HEK293 (cell line): ENCODE results near the gene IL4R.

Source experiments
- HIC1 ChIP-seq: fragments of 450-650 bp; formaldehyde crosslinking; IDR thresholded peaks from 2 replicates; pipeline ENCODE4 v1.5.1; 2016; ENCODE audit warnings: missing biosample characterization, missing genetic modification characterization
- HOXD13 ChIP-seq: sonication (generic); formaldehyde crosslinking; IDR thresholded peaks from 2 replicates; pipeline ENCODE4 v1.8.0; 2022; ENCODE audit warnings: missing genetic modification reagents, borderline replicate concordance
- OVOL3 ChIP-seq: fragments of 450-650 bp; formaldehyde crosslinking; IDR thresholded peaks from 2 replicates; pipeline ENCODE4 v1.5.1; 2016; ENCODE audit warnings: missing biosample characterization, missing genetic modification characterization
- SALL2 ChIP-seq: fragments of 450-650 bp; formaldehyde crosslinking; IDR thresholded peaks from 2 replicates; pipeline ENCODE4 v1.5.0; 2017; ENCODE audit warnings: missing biosample characterization, mild to moderate bottlenecking, missing genetic modification characterization, borderline replicate concordance
- SCRT2 ChIP-seq: fragments of 450-650 bp; formaldehyde crosslinking; IDR thresholded peaks from 2 replicates; pipeline ENCODE4 v1.5.1; 2016; ENCODE audit warnings: missing biosample characterization, missing genetic modification characterization
- YY2 ChIP-seq: fragments of 450-650 bp; formaldehyde crosslinking; IDR thresholded peaks from 2 replicates; pipeline ENCODE4 v1.5.1; 2016; ENCODE audit warnings: missing biosample characterization, missing genetic modification characterization
- ZBTB17 ChIP-seq: fragments of 450-650 bp; formaldehyde crosslinking; IDR thresholded peaks from 2 replicates; pipeline ENCODE4 v1.5.1; 2016; ENCODE audit warnings: missing biosample characterization, missing genetic modification characterization
- ZFHX2 ChIP-seq: fragments of 450-650 bp; formaldehyde crosslinking; conservative IDR thresholded peaks from 2 replicates; pipeline ENCODE4 v1.5.1; 2016; ENCODE audit warnings: missing biosample characterization, missing genetic modification characterization
- ZNF174 ChIP-seq: fragments of 450-650 bp; formaldehyde crosslinking; IDR thresholded peaks from 2 replicates; pipeline ENCODE4 v1.5.0; 2017; ENCODE audit warnings: missing biosample characterization, mild to moderate bottlenecking, missing genetic modification characterization
- ZNF221 ChIP-seq: fragments of 450-650 bp; formaldehyde crosslinking; IDR thresholded peaks from 2 replicates; pipeline ENCODE4 v1.5.1; 2017; ENCODE audit warnings: missing biosample characterization, missing genetic modification characterization, borderline replicate concordance
- ZNF266 ChIP-seq: fragments of 450-650 bp; formaldehyde crosslinking; IDR thresholded peaks from 2 replicates; pipeline ENCODE4 v1.5.1; 2016; ENCODE audit warnings: missing biosample characterization, missing genetic modification characterization, low read depth
- ZNF274 ChIP-seq, 2 experiments: fragments of 200-500 bp in 1 of 2; fragments of 450-650 bp in 1 of 2; sonication (Bioruptor generic) in 1 of 2; formaldehyde crosslinking in 1 of 2; IDR thresholded peaks; 2 replicates each; pipeline versions ENCODE4 v1.5.1 to v1.6.1; 2014 to 2016; ENCODE audit warnings: borderline replicate concordance in 1 of 2, inconsistent platforms in 1 of 2, low read length in 1 of 2, missing biosample characterization in 1 of 2, missing genetic modification characterization in 1 of 2
- ZNF302 ChIP-seq: fragments of 450-650 bp; formaldehyde crosslinking; IDR thresholded peaks from 2 replicates; pipeline ENCODE4 v1.5.1; 2016; ENCODE audit warnings: missing biosample characterization, missing genetic modification characterization, low read depth
- ZNF341 ChIP-seq: fragments of 450-650 bp; formaldehyde crosslinking; IDR thresholded peaks from 2 replicates; pipeline ENCODE4; 2016; ENCODE audit warnings: low read depth, missing biosample characterization, missing genetic modification characterization
- ZNF350 ChIP-seq: fragments of 450-650 bp; formaldehyde crosslinking; IDR thresholded peaks from 2 replicates; pipeline ENCODE4 v1.5.0; 2017; ENCODE audit warnings: missing biosample characterization, mild to moderate bottlenecking, missing genetic modification characterization
- ZNF391 ChIP-seq: fragments of 450-650 bp; formaldehyde crosslinking; IDR thresholded peaks from 2 replicates; pipeline ENCODE4 v1.5.1; 2016; ENCODE audit warnings: low read depth, missing biosample characterization, missing genetic modification characterization, borderline replicate concordance
- ZNF423 ChIP-seq: fragments of 450-650 bp; formaldehyde crosslinking; IDR thresholded peaks from 2 replicates; pipeline ENCODE4 v1.5.1; 2016; ENCODE audit warnings: missing biosample characterization, missing genetic modification characterization
- ZNF426 ChIP-seq: fragments of 450-650 bp; formaldehyde crosslinking; IDR thresholded peaks from 2 replicates; pipeline ENCODE4 v1.5.1; 2017; ENCODE audit warnings: missing biosample characterization, missing genetic modification characterization, mild to moderate bottlenecking, inconsistent platforms, moderate library complexity
- ZNF514 ChIP-seq: fragments of 450-650 bp; formaldehyde crosslinking; IDR thresholded peaks from 2 replicates; pipeline ENCODE4 v1.5.1; 2016; ENCODE audit warnings: missing biosample characterization, missing genetic modification characterization
- ZNF521 ChIP-seq: fragments of 450-650 bp; formaldehyde crosslinking; IDR thresholded peaks from 2 replicates; pipeline ENCODE4 v1.5.1; 2017; ENCODE audit warnings: missing biosample characterization, mild to moderate bottlenecking, missing genetic modification characterization
- ZNF544 ChIP-seq: fragments of 450-650 bp; formaldehyde crosslinking; IDR thresholded peaks from 2 replicates; pipeline ENCODE4 v1.5.0; 2017; ENCODE audit warnings: missing biosample characterization, missing genetic modification characterization
- ZNF548 ChIP-seq: fragments of 450-650 bp; formaldehyde crosslinking; IDR thresholded peaks from 2 replicates; pipeline ENCODE4 v1.5.1; 2016; ENCODE audit warnings: missing biosample characterization, missing genetic modification characterization
- ZNF571 ChIP-seq: fragments of 450-650 bp; formaldehyde crosslinking; IDR thresholded peaks from 2 replicates; pipeline ENCODE4 v1.5.0; 2017; ENCODE audit warnings: missing biosample characterization, missing genetic modification characterization
- ZNF580 ChIP-seq: fragments of 450-650 bp; formaldehyde crosslinking; IDR thresholded peaks from 2 replicates; pipeline ENCODE4 v1.5.1; 2016; ENCODE audit warnings: missing biosample characterization, missing genetic modification characterization
- ZNF596 ChIP-seq: fragments of 450-650 bp; IDR thresholded peaks from 2 replicates; pipeline ENCODE4 v1.5.0; 2018; ENCODE audit warnings: missing biosample characterization, mild to moderate bottlenecking, missing genetic modification characterization, moderate library complexity
- ZNF600 ChIP-seq: fragments of 450-650 bp; formaldehyde crosslinking; IDR thresholded peaks from 2 replicates; pipeline ENCODE4 v1.5.1; 2016; ENCODE audit warnings: missing biosample characterization, missing genetic modification characterization
- ZNF624 ChIP-seq: fragments of 450-650 bp; formaldehyde crosslinking; IDR thresholded peaks from 2 replicates; pipeline ENCODE4 v1.5.1; 2017; ENCODE audit warnings: missing biosample characterization, missing genetic modification characterization
- ZNF670 ChIP-seq: fragments of 450-650 bp; formaldehyde crosslinking; IDR thresholded peaks from 2 replicates; pipeline ENCODE4 v1.5.1; 2016; ENCODE audit warnings: missing biosample characterization, missing genetic modification characterization, low read depth
- ZNF747 ChIP-seq: fragments of 450-650 bp; formaldehyde crosslinking; IDR thresholded peaks from 2 replicates; pipeline ENCODE4 v1.5.1; 2016; ENCODE audit warnings: missing biosample characterization, missing genetic modification characterization
- ZNF791 ChIP-seq: fragments of 450-650 bp; formaldehyde crosslinking; IDR thresholded peaks from 2 replicates; pipeline ENCODE4 v1.5.1; 2016; ENCODE audit warnings: missing biosample characterization, missing genetic modification characterization
- TF ChIP-seq, protein P1 (sequence below): fragments of 450-650 bp; formaldehyde crosslinking; IDR thresholded peaks from 2 replicates; pipeline ENCODE4 v1.5.1; 2016; ENCODE audit warnings: missing biosample characterization, missing genetic modification characterization
- TF ChIP-seq, protein P2 (sequence below): fragments of 450-650 bp; formaldehyde crosslinking; conservative IDR thresholded peaks from 2 replicates; pipeline ENCODE4 v1.5.1; 2016; ENCODE audit warnings: low read depth, missing biosample characterization, missing genetic modification characterization
- TF ChIP-seq, protein P3 (sequence below): fragments of 450-650 bp; formaldehyde crosslinking; IDR thresholded peaks from 2 replicates; pipeline ENCODE4 v1.5.1; 2016; ENCODE audit warnings: missing biosample characterization, missing genetic modification characterization

Gene IL4R

GRCh38 chr16:27314161-27314723 is 468 bp downstream of the IL4R start (continued):
- TF ChIP-seq ZNF580 (no peak), YY2 (tag by site-specific recombination) (no peak), ZNF302 (tag by site-specific recombination) (no peak), ZFHX2 (tag by site-specific recombination) (peak; percentile 67), ZNF791 (no peak), ZNF426 (tag by site-specific recombination) (no peak), ZNF174 (tag by site-specific recombination) (no peak), HOXD13 (no peak), OVOL3 (tag by site-specific recombination) (no peak), SALL2 (tag by site-specific recombination) (no peak), ZNF596 (tag by site-specific recombination) (no peak), SCRT2 (tag by site-specific recombination) (no peak), ZNF391 (tag by site-specific recombination) (no peak), ZNF670 (tag by site-specific recombination) (no peak), ZNF350 (tag by site-specific recombination) (no peak), ZNF266 (tag by site-specific recombination) (no peak), ZNF544 (no peak), ZNF274 (IDR thresholded peaks at IDR 0.05; ENCODE audit: low read length) (no peak), ZNF274 (tag by site-specific recombination; IDR thresholded peaks at IDR 0.05; ENCODE audit: borderline replicate concordance) (no peak), ZNF521 (tag by site-specific recombination) (no peak), ZNF548 (tag by site-specific recombination) (no peak), ZNF600 (tag by site-specific recombination) (0 out of 2 replicates have a peak, but pooled peaks have one; percentile 19), ZNF341 (tag by site-specific recombination) (no peak), ZNF747 (tag by site-specific recombination) (no peak), ZNF221 (tag by site-specific recombination) (no peak), ZNF514 (no peak), ZNF423 (tag by site-specific recombination) (no peak), HIC1 (tag by site-specific recombination) (no peak), ZNF624 (tag by site-specific recombination) (no peak), ZNF571 (tag by site-specific recombination) (no peak), ZBTB17 (no peak)
- TF ChIP-seq, protein P1, sequence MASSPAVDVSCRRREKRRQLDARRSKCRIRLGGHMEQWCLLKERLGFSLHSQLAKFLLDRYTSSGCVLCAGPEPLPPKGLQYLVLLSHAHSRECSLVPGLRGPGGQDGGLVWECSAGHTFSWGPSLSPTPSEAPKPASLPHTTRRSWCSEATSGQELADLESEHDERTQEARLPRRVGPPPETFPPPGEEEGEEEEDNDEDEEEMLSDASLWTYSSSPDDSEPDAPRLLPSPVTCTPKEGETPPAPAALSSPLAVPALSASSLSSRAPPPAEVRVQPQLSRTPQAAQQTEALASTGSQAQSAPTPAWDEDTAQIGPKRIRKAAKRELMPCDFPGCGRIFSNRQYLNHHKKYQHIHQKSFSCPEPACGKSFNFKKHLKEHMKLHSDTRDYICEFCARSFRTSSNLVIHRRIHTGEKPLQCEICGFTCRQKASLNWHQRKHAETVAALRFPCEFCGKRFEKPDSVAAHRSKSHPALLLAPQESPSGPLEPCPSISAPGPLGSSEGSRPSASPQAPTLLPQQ (tag by site-specific recombination) = 0 out of 2 replicates have a peak, but pooled peaks have one; percentile 41
- TF ChIP-seq, protein P2, sequence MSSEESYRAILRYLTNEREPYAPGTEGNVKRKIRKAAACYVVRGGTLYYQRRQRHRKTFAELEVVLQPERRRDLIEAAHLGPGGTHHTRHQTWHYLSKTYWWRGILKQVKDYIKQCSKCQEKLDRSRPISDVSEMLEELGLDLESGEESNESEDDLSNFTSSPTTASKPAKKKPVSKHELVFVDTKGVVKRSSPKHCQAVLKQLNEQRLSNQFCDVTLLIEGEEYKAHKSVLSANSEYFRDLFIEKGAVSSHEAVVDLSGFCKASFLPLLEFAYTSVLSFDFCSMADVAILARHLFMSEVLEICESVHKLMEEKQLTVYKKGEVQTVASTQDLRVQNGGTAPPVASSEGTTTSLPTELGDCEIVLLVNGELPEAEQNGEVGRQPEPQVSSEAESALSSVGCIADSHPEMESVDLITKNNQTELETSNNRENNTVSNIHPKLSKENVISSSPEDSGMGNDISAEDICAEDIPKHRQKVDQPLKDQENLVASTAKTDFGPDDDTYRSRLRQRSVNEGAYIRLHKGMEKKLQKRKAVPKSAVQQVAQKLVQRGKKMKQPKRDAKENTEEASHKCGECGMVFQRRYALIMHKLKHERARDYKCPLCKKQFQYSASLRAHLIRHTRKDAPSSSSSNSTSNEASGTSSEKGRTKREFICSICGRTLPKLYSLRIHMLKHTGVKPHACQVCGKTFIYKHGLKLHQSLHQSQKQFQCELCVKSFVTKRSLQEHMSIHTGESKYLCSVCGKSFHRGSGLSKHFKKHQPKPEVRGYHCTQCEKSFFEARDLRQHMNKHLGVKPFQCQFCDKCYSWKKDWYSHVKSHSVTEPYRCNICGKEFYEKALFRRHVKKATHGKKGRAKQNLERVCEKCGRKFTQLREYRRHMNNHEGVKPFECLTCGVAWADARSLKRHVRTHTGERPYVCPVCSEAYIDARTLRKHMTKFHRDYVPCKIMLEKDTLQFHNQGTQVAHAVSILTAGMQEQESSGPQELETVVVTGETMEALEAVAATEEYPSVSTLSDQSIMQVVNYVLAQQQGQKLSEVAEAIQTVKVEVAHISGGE (tag by site-specific recombination) = no peak
- TF ChIP-seq, protein P3, sequence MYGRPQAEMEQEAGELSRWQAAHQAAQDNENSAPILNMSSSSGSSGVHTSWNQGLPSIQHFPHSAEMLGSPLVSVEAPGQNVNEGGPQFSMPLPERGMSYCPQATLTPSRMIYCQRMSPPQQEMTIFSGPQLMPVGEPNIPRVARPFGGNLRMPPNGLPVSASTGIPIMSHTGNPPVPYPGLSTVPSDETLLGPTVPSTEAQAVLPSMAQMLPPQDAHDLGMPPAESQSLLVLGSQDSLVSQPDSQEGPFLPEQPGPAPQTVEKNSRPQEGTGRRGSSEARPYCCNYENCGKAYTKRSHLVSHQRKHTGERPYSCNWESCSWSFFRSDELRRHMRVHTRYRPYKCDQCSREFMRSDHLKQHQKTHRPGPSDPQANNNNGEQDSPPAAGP (tag by site-specific recombination) = no peak
